ENCODE measurements around the gene GALNT15. TPM values are rescaled to one million over a fixed set of nuclear protein-coding genes. Genes with fewer than 3 reads are reported as not detected.

GALNT15 gene
- total RNA-seq, 1 donor from 2014 or later: 9.8 TPM

DNA sequence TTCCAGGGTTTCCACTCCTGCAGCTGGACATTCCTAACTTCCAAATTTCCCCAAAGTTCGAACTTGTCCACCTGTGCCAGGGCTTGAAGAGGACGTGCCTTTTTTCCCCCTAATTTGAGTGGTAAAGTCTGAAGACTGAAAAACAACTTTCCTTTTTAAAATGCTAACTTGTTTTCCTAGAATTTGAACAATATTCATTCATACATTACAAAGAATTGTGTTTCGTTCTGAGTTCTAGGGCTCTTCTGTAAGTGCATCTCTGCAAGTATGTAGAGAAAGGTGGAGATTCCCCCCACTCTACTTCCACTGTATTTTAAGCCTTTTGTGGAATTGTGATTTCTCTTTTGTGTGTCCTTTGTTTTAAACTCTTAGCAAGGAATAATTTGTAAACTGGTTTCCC is 80.8 kb downstream of the GALNT15 start:
- no peak for ATAC-seq
- H3K4me3 ChIP-seq: no peak overlapping the region
- no peak for DNase-seq
- H3K27me3 ChIP-seq (ENCODE audit: low read depth): no peaks in the 10 kb centered on the region
- H3K27ac ChIP-seq: no peak overlapping the region
- peaks cover 25% of the 10 kb centered on the region for H3K36me3 ChIP-seq
- H3K9me3 ChIP-seq: no peaks in the 10 kb centered on the region
- TF ChIP-seq, protein P1, sequence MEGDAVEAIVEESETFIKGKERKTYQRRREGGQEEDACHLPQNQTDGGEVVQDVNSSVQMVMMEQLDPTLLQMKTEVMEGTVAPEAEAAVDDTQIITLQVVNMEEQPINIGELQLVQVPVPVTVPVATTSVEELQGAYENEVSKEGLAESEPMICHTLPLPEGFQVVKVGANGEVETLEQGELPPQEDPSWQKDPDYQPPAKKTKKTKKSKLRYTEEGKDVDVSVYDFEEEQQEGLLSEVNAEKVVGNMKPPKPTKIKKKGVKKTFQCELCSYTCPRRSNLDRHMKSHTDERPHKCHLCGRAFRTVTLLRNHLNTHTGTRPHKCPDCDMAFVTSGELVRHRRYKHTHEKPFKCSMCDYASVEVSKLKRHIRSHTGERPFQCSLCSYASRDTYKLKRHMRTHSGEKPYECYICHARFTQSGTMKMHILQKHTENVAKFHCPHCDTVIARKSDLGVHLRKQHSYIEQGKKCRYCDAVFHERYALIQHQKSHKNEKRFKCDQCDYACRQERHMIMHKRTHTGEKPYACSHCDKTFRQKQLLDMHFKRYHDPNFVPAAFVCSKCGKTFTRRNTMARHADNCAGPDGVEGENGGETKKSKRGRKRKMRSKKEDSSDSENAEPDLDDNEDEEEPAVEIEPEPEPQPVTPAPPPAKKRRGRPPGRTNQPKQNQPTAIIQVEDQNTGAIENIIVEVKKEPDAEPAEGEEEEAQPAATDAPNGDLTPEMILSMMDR (IDR thresholded peaks at IDR 0.05): no peak
- intact Hi-C loops (cut with DNase I): no loop called here
- no peaks in the 10 kb centered on the region for H3K4me1 ChIP-seq

DNA sequence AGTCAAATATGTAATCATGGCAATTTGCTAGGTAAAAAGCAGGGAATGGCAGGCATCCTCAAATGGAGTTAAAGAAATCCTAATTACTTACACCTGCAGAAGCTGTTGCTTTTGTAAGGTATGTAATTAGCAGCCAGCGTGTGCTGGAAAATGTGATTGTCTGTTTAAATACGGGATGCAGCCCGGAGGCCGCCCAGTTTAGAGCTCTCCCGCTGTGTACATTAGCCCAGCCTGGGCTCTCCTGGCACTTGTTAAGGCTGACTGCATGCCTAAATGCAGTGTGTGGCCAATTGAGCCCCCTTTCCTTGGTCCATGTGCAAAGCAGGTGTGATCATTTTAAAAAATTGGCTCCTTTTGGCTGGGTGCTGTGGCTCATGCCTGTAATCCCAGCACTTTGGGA is 81.2 kb downstream of the GALNT15 start:
- no peak for DNase-seq

DNA sequence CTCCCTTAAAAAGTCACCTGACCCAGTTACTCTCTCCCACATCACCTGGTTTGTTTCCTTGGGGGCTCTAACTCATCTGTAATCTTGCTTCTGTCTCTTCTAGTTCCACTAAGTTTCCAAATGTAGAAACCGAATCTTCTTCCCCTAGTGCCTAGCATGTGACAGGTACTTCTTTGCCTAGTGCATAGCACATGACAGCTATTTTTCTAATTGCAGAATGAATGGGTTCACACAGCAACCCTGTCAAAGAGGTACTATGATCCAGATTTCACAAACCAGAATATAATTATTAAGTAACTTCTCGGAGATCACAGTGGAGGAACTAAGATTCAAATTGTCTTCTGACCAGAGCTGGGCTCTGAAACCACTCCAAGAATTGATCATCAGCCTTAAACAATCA is 82.8 kb downstream of the GALNT15 start:
- H3K4me1 ChIP-seq: peaks cover 3% of the 10 kb centered on the region
- H3K36me3 ChIP-seq: peaks cover 41% of the 10 kb centered on the region
- ATAC-seq (peak; percentile 31 to 59), DNase-seq (no peak)
- no peak overlapping the region for H3K4me3 ChIP-seq
- H3K27ac ChIP-seq: no peak overlapping the region
- intact Hi-C loops (cut with DNase I): no loop called here
- no peaks in the 10 kb centered on the region for H3K27me3 ChIP-seq (ENCODE audit: low read depth)
- TF ChIP-seq, protein P1 (IDR thresholded peaks at IDR 0.05): no peak
- H3K9me3 ChIP-seq: no peaks in the 10 kb centered on the region

More for the DNA sequence above, 81.2 kb downstream of the GALNT15 start:
- ATAC-seq: no peak
- intact Hi-C loops (cut with DNase I): no loop called here
- Histone ChIP-seq H3K4me1 (no peaks in the 10 kb centered on the region), H3K4me3 (no peak overlapping the region), H3K27ac (no peak overlapping the region), H3K9me3 (no peaks in the 10 kb centered on the region), H3K36me3 (peaks cover 29% of the 10 kb centered on the region), H3K27me3 (ENCODE audit: low read depth) (no peaks in the 10 kb centered on the region)
- TF ChIP-seq, protein P1 (IDR thresholded peaks at IDR 0.05): no peak

DNA sequence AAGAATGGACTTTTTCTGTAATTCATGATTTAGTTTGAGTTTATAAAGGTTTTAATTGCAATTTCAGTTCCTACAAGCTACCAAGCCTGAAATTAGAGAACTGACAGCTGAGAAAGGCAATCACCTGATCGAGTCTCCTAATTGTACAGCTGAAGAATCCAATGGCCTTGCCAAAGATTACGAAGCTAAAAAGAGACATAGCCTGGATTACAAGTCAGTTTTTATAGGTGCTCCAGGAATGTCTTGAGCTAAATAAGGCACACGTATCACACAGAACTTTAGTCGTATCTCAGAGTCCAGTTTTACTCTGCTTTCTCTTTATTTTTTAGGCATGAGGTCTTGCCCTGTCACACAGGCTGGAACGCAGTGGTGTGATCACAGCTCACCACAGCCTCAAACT is 83.7 kb downstream of the GALNT15 start:
- Histone ChIP-seq H3K9me3 (no peaks in the 10 kb centered on the region), H3K4me1 (peaks cover 12% of the 10 kb centered on the region), H3K27me3 (ENCODE audit: low read depth) (no peaks in the 10 kb centered on the region), H3K36me3 (peaks cover 41% of the 10 kb centered on the region), H3K4me3 (no peak overlapping the region), H3K27ac (no peak overlapping the region)
- no peak for DNase-seq
- no peak for ATAC-seq
- intact Hi-C loops (cut with DNase I): no loop called here
- TF ChIP-seq, protein P1 (IDR thresholded peaks at IDR 0.05): no peak

DNA sequence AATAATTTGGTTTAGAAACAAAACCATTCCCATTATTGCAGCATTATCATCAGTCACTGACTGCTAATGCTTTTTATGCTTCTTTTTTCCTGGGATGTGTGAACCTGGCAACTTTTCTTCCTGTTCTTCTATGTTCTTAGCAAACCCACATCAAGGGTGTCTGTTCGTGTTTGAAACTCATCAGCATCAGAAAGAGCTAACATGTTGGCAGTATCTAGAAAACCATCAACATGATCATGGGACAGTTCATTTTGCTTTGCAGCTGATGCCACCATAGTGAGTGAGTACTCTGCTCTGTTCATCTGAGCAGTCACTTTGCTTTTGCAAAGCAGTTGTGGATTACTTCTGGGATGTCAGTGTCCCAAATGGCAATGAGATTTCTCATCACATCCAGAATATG is 84.4 kb downstream of the GALNT15 start:
- H3K4me1 ChIP-seq: peaks cover 18% of the 10 kb centered on the region
- H3K27me3 ChIP-seq (ENCODE audit: low read depth): no peaks in the 10 kb centered on the region
- H3K9me3 ChIP-seq: no peaks in the 10 kb centered on the region
- peaks cover 41% of the 10 kb centered on the region for H3K36me3 ChIP-seq
- H3K27ac ChIP-seq: no peak overlapping the region
- H3K4me3 ChIP-seq: no peak overlapping the region
- ATAC-seq: no peak
- DNase-seq: no peak
- intact Hi-C loops (cut with DNase I): no loop called here
- TF ChIP-seq, protein P1 (IDR thresholded peaks at IDR 0.05): no peak

DNA sequence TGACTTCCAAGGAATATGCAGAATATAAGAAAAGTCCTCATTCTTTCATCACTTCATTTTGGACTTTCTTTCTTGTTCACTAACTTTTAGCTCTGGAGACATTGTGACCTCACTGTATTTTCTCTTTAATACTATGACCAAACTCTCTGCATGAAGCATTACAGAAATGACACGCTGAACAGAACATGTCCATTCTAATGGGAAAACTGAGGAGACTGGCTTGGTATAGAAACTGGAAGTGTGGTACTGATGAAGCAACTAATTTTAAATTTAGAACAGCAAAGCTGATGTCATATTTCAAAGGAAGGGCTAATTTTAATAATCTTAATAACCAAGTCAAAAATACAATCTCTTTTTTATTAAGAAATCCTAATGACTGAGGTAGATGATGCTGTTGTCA is 85.6 kb downstream of the GALNT15 start:
- Histone ChIP-seq H3K36me3 (peaks cover 41% of the 10 kb centered on the region), H3K4me3 (no peak overlapping the region), H3K27me3 (ENCODE audit: low read depth) (no peaks in the 10 kb centered on the region), H3K4me1 (peaks cover 22% of the 10 kb centered on the region), H3K9me3 (no peaks in the 10 kb centered on the region), H3K27ac (no peak overlapping the region)
- ATAC-seq (no peak), DNase-seq (no peak)
- TF ChIP-seq, protein P1 (IDR thresholded peaks at IDR 0.05): no peak
- intact Hi-C loops (cut with DNase I): no loop called here
